22Rv1 (cell line): ENCODE measurements around the gene SLC35E1.

Source experiments
- ZFX ChIP-seq: fragments of 450-650 bp; IDR thresholded peaks from 2 replicates; pipeline ENCODE4 v1.6.1; 2017; ENCODE audit warnings: antibody characterized with exemption, borderline replicate concordance
- TF ChIP-seq, protein P1 (sequence below): fragments of 450-650 bp; IDR thresholded peaks from 2 replicates; pipeline ENCODE4 v1.5.1; 2017; ENCODE audit warnings: mild to moderate bottlenecking

DNA sequence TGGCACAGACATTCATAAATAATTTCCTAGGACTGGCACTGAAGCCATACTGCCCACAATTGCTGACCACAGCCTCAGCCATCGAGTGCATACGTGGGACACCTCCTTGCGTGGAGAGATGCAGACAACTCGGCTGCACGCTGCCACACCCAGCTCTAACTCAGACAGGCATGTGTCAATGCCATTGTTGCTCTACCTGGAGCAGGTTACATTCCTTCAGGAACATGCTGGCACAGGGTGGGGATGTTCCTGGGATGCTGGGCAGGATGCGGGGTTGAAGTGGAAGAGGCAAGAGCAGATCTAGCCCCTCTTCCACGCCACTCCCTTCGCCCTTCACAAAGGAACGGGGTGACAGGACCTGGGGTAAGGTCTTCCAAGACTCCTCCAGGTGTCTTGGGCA is 24.2 kb upstream of the SLC35E1 start:
- TF ChIP-seq, protein P1, sequence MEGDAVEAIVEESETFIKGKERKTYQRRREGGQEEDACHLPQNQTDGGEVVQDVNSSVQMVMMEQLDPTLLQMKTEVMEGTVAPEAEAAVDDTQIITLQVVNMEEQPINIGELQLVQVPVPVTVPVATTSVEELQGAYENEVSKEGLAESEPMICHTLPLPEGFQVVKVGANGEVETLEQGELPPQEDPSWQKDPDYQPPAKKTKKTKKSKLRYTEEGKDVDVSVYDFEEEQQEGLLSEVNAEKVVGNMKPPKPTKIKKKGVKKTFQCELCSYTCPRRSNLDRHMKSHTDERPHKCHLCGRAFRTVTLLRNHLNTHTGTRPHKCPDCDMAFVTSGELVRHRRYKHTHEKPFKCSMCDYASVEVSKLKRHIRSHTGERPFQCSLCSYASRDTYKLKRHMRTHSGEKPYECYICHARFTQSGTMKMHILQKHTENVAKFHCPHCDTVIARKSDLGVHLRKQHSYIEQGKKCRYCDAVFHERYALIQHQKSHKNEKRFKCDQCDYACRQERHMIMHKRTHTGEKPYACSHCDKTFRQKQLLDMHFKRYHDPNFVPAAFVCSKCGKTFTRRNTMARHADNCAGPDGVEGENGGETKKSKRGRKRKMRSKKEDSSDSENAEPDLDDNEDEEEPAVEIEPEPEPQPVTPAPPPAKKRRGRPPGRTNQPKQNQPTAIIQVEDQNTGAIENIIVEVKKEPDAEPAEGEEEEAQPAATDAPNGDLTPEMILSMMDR = no peak
- TF ChIP-seq ZFX = no peak
